ENCODE measurements around the gene A4GNT.

A4GNT gene

DNA sequence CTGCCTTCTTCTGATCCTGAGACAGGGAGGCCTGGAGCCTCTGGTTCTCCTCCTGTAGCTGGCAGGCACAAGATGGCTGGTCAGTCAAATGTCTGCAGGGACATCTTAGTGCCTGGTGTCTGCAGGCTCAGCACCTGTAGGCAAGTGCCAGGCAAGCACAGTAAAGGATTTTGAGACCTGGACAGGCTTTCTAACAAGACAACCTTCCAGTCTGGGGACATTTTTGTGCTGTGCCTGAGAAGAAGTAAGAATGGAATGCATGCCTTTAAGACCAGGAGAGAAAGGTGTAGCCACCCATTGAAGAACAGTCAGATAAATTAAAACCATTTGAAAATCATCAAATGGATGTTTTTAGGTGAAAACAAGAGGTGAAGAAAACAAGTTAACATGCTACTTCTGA lies 48.0 kb downstream of the A4GNT start:
- TF ChIP-seq, protein P1, sequence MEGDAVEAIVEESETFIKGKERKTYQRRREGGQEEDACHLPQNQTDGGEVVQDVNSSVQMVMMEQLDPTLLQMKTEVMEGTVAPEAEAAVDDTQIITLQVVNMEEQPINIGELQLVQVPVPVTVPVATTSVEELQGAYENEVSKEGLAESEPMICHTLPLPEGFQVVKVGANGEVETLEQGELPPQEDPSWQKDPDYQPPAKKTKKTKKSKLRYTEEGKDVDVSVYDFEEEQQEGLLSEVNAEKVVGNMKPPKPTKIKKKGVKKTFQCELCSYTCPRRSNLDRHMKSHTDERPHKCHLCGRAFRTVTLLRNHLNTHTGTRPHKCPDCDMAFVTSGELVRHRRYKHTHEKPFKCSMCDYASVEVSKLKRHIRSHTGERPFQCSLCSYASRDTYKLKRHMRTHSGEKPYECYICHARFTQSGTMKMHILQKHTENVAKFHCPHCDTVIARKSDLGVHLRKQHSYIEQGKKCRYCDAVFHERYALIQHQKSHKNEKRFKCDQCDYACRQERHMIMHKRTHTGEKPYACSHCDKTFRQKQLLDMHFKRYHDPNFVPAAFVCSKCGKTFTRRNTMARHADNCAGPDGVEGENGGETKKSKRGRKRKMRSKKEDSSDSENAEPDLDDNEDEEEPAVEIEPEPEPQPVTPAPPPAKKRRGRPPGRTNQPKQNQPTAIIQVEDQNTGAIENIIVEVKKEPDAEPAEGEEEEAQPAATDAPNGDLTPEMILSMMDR (conservative IDR thresholded peaks at IDR 0.05) = no peak
- no peak for TF ChIP-seq ZFX (IDR thresholded peaks at IDR 0.05)
- H3K27ac ChIP-seq = no peak overlapping the region

DNA sequence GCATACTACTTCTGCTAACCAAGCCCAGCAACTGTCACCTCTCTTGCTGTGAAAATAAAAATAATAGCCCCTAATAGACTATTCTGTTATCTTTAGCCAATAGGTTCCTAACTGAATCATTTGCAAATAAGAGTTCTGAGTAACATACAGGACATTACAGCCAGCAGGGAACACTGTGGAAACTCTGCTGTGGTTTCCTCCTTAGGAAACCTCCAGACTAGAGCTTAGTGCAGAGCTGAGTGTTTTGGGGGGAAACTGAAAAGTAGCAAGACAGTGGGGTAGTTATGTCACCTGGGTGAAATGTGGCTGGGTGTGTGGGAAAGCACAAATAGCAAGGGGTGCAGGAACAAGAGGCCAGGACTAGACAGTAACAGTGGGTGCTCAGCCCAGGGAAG lies 49.2 kb downstream of the A4GNT start:
- H3K27ac ChIP-seq = no peak overlapping the region

DNA sequence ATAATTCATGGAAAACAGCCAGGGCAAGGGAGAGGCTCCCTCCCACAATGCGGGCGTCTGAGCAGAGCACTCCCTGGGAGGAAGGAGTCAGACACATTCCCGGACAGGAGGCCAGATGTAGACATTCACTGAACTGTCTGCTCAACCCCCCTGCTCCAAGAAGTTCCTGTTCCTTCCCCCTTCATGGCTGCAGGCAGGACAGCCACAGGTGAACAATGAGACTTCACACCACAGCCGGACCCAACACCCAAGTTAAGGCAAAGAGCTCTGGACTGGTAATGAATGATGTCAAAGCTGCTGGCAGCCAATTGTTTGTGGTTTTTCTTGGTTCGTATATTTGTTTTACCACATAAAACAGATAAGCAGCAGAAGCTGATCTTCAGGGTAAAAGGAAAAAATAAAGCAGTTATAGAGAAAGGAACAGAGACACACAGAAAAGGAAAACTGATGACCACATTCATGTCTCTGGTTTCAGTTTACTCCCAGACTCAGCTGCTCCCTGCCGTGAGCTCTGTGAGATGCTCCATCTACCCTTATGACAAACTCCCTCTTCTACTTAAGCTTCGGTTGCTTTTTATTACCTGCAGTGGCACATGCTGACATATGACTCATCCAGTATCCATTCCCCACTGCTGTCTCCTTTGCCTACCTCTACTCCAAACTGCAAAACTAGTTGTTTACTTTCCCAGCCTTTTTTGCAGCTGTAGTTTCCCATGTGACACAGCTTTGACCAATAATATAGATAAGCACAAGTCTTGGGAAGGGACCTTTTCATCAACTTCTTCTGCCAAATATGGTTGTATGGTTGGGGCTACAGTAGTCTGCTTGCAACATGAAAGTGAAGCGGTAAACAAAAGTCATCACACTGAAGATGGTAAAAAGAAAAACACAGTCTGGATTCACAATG lies 49.9 kb downstream of the A4GNT start:
- TF ChIP-seq, protein P1 (conservative IDR thresholded peaks at IDR 0.05) = no peak
- TF ChIP-seq ZFX (IDR thresholded peaks at IDR 0.05) = no peak
- no peak overlapping the region; the same call in 1 of the 2 replicates for H3K27ac ChIP-seq

More for the DNA sequence above, 49.2 kb downstream of the A4GNT start:
- TF ChIP-seq, protein P1 (conservative IDR thresholded peaks at IDR 0.05) = no peak
- TF ChIP-seq ZFX (IDR thresholded peaks at IDR 0.05) = no peak

DNA sequence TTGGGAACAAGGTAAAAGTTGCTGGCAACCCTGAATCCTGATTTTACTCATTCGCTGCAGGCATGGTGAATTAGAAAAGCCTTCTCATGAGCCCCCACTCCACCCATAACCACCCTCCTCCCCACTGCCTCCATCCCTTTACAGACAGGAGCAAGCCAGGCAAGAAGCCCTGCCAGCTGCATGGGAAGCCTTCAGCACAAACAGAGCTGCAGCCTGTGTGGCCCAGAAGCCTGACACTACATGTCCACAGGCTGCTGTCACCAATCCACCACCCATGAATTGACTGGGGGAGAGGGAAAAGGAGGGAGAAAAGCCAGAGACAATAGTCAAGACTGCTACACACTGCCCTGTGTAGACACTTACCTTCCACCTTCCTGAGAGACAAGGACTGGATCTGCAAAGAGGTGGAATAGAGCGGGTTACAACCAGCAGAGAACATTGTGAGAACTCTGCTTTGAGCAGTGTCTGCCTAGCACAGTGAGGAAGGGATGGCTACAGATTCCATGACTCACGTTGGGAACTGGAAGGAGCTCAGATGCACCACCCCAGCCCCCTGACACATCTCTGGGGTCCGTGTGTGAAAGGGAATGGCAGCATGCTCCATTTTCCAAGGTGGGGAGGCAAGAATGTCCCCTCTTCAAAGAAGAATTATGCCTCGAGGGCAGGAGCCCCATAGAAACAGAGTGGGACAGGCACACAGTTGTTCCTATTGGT lies 50.7 kb downstream of the A4GNT start:
- no peak overlapping the region for H3K27ac ChIP-seq
- TF ChIP-seq ZFX (IDR thresholded peaks at IDR 0.05) = no peak

DNA sequence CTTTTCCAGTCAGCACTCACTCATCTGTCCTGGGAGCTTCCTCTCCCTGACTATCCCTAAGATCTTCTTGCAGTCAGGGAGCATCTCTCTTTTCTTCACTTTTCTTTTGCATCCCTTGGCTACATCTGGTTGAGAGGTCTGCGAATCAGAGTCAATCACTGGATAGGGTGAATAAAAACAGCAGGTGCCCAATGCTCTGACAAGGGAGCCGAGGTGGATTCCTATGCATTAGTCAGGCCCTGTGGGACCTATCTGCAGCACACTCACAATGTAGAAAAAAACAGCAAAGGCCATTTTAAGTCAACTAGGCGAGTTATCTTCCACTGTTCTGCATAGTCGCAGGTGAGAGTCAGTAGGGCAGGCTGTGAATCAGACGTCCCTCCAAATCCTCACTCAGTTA lies 52.3 kb downstream of the A4GNT start:
- no peak for TF ChIP-seq ZFX (IDR thresholded peaks at IDR 0.05)
- TF ChIP-seq, protein P1 (conservative IDR thresholded peaks at IDR 0.05) = no peak
- H3K27ac ChIP-seq = no peak overlapping the region

DNA sequence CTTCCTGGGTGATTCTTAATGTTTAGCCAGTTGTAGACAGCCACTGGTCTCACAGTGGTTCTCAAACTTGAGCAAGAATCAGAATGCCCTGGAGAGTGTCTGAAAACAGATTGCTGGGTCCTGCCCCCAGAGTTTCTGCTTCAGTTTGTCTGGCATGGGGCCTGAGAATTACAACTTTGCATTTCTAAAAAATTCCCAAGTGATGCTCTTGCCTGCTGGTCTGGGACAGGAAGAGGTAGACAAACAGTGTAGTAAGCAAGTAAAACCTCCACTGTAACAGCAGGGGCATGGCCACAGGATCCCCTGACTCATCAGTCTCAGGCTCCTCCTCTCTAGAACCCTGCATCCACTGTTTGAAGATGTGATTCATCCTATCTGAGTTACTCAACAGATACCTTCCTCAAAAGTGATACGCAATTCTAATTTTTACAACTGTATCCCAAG lies 53.3 kb downstream of the A4GNT start:
- H3K27ac ChIP-seq = no peak overlapping the region
- no peak for TF ChIP-seq ZFX (IDR thresholded peaks at IDR 0.05)
- TF ChIP-seq, protein P1 (conservative IDR thresholded peaks at IDR 0.05) = no peak

DNA sequence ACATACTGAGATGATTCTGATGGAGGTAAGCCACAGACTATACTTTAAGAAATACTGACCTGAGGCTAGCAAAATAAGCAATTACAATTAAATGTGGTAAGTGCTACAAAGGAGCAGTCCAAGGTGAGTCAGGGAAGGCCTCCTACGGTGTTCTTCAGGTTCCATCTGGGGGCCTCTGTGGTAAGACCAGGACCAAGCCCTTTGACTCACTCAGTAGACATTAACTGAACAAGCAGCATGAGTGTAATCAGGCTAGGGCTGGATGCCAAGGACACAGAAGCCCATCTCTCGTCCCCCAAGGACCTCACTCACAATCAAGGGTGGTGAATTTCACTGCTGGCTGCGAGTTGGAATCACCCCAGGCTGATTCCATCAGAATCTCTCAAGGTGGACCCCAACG lies 54.1 kb downstream of the A4GNT start:
- TF ChIP-seq, protein P1 (conservative IDR thresholded peaks at IDR 0.05) = no peak
- TF ChIP-seq ZFX (IDR thresholded peaks at IDR 0.05) = no peak
- H3K27ac ChIP-seq = no peak overlapping the region

Measured in C4-2B (cell line).